Spinal cord (tissue), 10 donors: Measurements from ENCODE around the gene CGB8. TPM values are rescaled to one million over a fixed set of nuclear protein-coding genes. Genes with fewer than 3 reads are reported as not detected.
"Not testable (repeated sequence)": the region's sequence is repeated elsewhere in the genome, so short reads cannot be mapped to it uniquely, and the experiment has no call there.

Source experiments
- DNase-seq, 6 donors: peaks; one replicate each; pipeline versions ENCODE4 v3.0.0 to v3.0.0-alpha.2; 2013 to 2015; ENCODE audit warnings: low spot score in 6 of 6, low read depth in 4 of 6
- H3K27ac ChIP-seq: one replicate; pipeline ENCODE4 v1.5.1; 2013; ENCODE audit warnings: low read depth, low read length, control low read depth
- H3K27me3 ChIP-seq: one replicate; pipeline ENCODE4 v1.6.1; 2013; ENCODE audit warnings: low read length; ENCODE audit not compliant: control insufficient read depth, insufficient read depth
- H3K36me3 ChIP-seq: one replicate; pipeline ENCODE4 v1.6.1; 2013; ENCODE audit warnings: low read length; ENCODE audit not compliant: control insufficient read depth, insufficient read depth
- H3K4me1 ChIP-seq: one replicate; pipeline ENCODE4 v1.6.1; 2013; ENCODE audit warnings: low read length; ENCODE audit not compliant: control insufficient read depth, insufficient read depth
- H3K4me3 ChIP-seq: one replicate; pipeline ENCODE4 v1.5.1; 2013; ENCODE audit warnings: low read depth, low read length, control low read depth
- H3K9me3 ChIP-seq: one replicate; pipeline ENCODE4 v1.6.1; 2013; ENCODE audit warnings: low read length; ENCODE audit not compliant: control insufficient read depth, insufficient read depth
- WGBS: methylation state at CpG from one replicate; pipeline ENCODE4 v1.1.5; 2013; ENCODE audit warnings: missing lambda C conversion rate; ENCODE audit not compliant: insufficient coverage; 5-methylcytosine and 5-hydroxymethylcytosine counted together
- long read RNA-seq, 4 donors: transcript quantifications; one replicate each; lab custom pipeline, GENCODE V29; 2026
- polyA plus RNA-seq, 2 donors: library from polyadenylated mRNA; unstranded; fragments of 120-200 nt; gene quantifications; one replicate each; pipeline ENCODE4 v1.2.1, GENCODE V29; 2013; ENCODE audit not compliant: insufficient read length in 2 of 2
- total RNA-seq, 2 donors: library from RNA; depleted of rRNA in 1 of 2; stranded (reverse); fragments of 120-200 nt in 1 of 2; fragments of >200 nt in 1 of 2; gene quantifications; one replicate each; pipeline versions ENCODE4 v1.2.3 to v1.2.4, GENCODE V29; 2013 to 2014
- donor health status: healthy.

CGB8 gene
- total RNA-seq (under 1 TPM in 1 of 2 donors, not detected in 1; 0.72 TPM), polyA plus RNA-seq (not detected)
- long read RNA-seq, donor 1, result 0 reads
- long read RNA-seq, donor 2, result 0 reads
- long read RNA-seq, donor 3, result 0 reads
- long read RNA-seq, donor 4, result 0 reads

DNA sequence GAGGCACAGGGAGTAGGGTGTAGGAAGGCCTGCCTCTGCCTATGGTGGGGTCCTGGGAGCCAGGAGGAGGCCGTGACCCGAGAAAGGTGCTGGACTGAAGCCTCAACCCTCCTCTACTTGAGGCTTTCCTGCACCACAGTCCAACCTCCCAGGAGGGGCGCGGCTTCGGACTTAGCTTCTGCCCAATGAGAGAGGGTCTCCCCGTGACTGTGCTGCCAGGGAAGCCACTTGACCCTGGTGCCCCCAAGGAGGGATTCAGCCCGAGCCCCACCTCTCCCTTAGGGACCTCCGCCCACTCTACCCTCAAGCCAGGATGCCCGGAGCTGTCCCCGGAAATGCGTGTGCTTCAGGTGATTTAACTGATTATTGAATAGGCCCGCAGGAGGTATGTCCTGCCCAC, at the start of gene CGB8:
CGB8 (minus strand) TSS at position 101 of the 400 bp plus-strand sequence. CDS start 372 bp downstream, outside the sequence.
- not testable (repeated sequence) for H3K9me3 ChIP-seq, H3K27me3 ChIP-seq, H3K36me3 ChIP-seq, H3K4me3 ChIP-seq, DNase-seq, H3K4me1 ChIP-seq, H3K27ac ChIP-seq
- 68% methylated on average over 2 of the region's 12 CpGs for WGBS

DNA sequence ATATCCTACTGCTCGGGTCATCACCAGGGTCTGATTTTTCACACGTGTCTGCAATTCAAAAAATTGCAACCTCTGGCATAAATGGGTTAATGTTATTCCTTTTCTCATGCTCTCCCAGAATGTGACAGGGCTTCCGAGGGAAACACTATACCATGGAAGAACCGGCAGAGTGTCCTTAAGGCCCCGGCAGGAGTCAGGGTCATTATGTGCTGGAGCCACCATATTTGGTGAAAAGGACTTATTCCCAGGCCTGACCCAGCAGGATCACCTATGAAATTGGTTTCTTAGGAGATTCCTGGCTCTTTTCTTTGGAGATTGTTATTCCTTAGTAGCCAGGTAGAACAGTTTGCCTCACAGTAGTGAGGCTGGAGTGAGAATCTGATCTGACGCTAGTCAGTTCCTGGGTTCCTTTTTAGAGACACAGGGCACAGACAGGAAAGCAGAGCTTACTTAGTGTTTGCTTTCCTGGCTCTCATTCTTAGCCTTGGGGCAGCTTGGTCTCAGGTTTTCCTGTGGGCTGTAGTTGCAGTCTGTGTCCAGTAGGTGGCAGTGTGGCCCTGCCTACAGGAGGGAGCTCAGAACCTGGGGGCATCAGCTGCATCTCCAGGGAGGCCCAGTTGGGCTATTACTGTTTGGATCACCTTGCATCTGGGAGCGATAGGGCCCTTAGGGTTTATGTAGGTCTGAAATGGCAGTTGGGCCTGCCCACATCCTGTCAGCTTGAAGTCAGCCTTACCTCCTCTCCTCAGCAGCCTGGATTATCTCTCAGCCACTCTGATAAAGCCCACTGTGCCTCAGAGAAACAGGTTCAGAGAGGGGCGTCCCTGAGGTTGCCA, 48.8 kb upstream of the CGB8 start:
- DNase-seq, result peak in 5 of 6 donors; percentile 36 to 88 (median 59)
- Histone ChIP-seq H3K36me3 (peaks cover 93% of the 10 kb centered on the region), H3K4me1 (peaks cover 4% of the 10 kb centered on the region), H3K27me3 (no peaks in the 10 kb centered on the region), H3K4me3 (no peak overlapping the region), H3K9me3 (no peaks in the 10 kb centered on the region), H3K27ac (no peak overlapping the region)
- WGBS, result 60% methylated on average over 5 of the region's 8 CpGs

DNA sequence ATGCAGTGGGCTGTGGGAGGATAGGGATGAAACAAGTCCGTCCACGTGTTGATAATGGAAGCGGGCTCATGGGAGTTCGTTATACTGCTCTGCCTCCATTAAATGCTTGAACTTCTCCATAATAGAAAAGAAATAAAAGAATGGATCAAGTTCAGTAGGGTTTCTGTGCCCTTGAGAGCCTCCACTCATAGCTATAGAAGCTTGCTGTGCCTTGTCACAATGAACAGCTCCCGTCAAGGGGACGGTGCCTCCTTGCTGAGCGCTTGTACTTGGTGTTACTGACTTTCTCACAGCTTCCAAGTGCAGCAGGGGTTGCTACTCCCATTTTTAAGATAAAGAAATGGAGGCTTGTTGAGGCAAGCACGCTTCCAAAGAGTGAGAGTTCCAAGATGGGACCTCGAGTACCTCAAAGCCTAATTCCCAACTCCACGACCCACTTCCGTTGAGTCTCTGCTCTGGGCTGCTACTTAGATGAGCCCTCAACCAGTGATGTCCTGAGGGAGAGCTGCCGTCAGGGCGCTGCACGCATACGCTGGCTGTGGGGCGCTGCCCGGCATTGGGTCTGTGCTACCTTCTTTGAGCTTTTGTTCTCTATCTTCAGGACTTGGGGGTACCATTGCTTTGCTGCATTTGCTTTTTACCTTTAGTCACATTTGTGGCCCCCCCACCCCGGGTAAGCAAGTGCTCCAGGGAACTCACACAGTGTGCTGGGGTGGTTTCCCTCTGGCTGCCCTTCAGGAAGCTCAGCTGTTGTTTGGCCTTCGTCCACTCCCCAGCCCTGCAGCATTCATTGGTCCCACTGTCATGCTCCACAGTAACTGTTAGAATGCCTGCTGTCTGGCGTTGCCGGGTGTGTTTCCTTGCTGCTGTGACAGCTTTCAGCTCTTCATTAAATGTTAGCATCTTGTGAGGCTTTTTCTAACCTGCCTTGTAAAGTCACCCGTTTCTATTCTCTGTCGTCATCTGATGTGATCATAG, 45.9 kb upstream of the CGB8 start:
- no peak for DNase-seq
- Histone ChIP-seq H3K4me3 (no peak overlapping the region), H3K27me3 (no peaks in the 10 kb centered on the region), H3K27ac (no peak overlapping the region), H3K9me3 (no peaks in the 10 kb centered on the region), H3K36me3 (peaks cover 93% of the 10 kb centered on the region), H3K4me1 (peaks cover 4% of the 10 kb centered on the region)
- WGBS, result 81% methylated on average over 12 of the region's 23 CpGs

DNA sequence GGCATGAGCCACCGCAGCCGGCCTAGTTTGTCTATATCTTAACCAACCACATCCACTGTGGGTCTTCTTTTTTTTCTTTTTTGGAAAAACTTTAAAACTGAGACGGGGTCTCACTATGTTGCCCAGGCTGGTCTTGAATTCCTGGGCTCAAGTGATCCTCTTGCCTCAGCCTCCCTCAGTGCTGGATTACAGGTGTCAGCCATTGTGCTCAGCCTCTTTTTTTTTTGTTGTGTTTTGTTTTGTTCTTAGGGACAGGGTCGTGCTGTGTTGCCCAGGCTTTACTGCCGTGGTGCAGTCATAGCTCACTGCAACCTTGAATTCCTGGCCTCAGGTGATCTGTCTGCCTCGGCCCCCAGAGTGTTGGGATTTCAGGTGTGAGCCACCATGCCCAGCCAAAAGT, 43.8 kb upstream of the CGB8 start:
- H3K36me3 ChIP-seq, result peaks cover 86% of the 10 kb centered on the region

DNA sequence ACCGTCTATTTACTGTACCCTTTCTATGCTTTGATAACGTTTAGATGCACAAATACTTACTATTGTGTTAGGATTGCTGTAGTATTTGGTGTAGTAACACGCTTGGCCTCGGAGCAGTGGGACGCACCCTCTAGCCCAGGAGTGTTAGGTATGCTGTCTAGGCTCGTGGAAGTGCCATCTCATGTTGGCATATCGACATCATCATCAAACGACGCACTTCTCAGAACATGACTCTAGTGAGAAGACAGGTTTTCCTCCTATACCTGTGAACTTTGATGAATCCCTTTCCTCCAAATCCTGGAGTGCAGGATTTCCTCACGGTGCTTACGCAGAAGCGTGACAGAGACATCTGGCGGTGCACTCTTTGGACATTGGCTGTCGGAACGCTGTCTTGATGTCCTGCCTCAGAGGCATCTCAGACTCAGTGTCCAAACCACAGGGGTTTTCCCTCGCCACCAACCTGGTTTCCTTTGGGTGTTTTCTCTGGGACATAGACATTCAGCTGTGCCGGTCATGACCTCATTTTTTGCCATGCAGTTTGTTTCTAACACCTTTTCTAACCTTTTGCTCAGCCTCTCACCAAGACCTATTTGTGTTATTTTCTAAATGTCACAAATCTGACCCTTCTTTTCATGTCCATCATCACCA, 42.6 kb upstream of the CGB8 start:
- 96% methylated on average over 14 of the region's 17 CpGs for WGBS
- Histone ChIP-seq H3K4me3 (no peak overlapping the region), H3K4me1 (peaks cover 9% of the 10 kb centered on the region), H3K27ac (no peak overlapping the region), H3K27me3 (no peaks in the 10 kb centered on the region), H3K36me3 (peaks cover 84% of the 10 kb centered on the region), H3K9me3 (no peaks in the 10 kb centered on the region)
- DNase-seq, result no peak

More for the DNA sequence above, 43.8 kb upstream of the CGB8 start:
- Histone ChIP-seq H3K9me3 (no peaks in the 10 kb centered on the region), H3K4me3 (no peak overlapping the region), H3K27me3 (no peaks in the 10 kb centered on the region), H3K27ac (no peak overlapping the region), H3K4me1 (peaks cover 4% of the 10 kb centered on the region)
- DNase-seq, result no peak
- WGBS, result 100% methylated on average over 4 of the region's 6 CpGs

DNA sequence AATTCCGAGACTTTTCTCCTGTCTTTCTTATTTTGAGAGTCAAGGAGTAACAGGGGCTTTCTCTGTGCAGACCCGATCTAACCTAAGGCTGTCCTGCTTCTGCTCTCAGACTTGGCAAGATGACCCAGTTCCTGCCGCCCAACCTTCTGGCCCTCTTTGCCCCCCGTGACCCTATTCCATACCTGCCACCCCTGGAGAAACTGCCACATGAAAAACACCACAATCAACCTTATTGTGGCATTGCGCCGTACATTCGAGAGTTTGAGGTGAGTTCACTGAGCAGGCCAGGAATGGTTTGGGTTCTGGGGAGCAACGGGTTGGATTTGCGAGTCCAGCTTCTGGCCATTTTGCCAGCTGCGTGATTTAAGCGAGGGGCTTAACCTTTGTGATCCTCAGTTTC, 37.4 kb upstream of the CGB8 start:
- Histone ChIP-seq H3K4me1 (peaks cover 19% of the 10 kb centered on the region), H3K9me3 (no peaks in the 10 kb centered on the region), H3K4me3 (peak overlapping the region; percentile 95), H3K36me3 (peaks cover 38% of the 10 kb centered on the region), H3K27me3 (no peaks in the 10 kb centered on the region), H3K27ac (no peak overlapping the region)
- DNase-seq, result no peak
- WGBS, result 68% methylated on average over 9 of the region's 11 CpGs

DNA sequence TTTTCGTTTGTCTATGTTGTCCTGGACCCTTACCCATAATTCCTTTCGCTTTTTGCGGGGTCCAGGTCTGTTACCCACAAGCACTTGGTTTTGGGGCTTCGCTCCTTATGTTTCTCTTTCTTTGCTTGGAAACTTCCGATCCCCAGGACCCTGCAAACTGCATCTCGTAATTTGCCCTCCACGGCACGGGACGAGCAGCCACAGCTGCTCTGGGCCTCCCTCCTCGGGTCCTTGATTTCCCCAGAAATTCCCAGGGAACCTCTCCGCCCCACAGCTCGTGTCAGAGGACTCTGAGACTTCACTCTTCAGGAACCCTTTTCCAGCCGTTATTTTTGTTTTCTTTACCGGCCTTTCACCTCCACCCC, 36.9 kb upstream of the CGB8 start:
- Histone ChIP-seq H3K27ac (peak overlapping the region; percentile 88), H3K4me1 (peaks cover 19% of the 10 kb centered on the region), H3K9me3 (no peaks in the 10 kb centered on the region), H3K27me3 (no peaks in the 10 kb centered on the region), H3K4me3 (peak overlapping the region; percentile 95), H3K36me3 (peaks cover 33% of the 10 kb centered on the region)
- DNase-seq, result no peak
- WGBS, result 3% methylated on average over 14 of the region's 14 CpGs

DNA sequence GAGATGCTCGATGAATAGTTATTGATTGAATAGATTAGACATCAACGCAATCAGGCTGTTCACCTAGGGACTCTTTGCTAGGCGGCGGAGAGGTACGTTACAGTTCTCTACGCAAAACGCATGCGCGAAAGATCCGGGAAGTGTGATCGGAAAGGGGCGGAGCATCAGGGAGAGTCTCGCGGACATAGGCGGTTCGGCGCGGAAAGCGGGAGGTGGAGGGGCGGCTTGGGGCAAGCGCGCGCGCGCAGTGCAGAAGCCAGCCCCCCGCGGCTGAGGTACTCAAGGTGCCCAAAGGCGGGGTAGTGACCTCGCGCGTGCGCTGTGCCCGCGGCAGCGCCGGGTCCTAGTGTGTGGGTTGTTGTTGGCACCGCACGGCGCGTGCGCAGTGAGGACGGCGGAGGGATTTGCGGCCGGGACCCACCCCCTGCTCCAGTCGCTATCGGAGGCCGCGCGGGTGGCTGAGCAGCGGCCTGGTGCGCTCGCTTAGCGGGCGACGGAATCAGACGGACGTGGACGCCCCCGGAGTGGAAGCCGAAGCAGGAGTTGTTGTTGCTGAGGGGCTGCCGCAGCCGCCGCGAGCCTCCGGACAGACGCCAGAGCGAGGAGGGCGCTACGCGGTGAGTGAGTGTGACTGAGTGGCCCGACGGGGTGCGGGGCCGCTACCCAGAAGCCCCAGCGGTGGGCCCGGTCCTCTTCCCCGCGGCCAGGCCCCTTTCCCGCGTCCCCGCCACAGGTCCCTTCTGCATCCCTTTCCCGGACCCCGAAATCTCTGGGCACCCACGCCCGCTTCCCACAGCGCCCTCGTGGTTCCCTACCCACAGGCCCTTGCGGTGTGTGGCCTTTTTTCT, 36.3 kb upstream of the CGB8 start, which contains the start of gene SNRNP70:
SNRNP70 (plus strand) TSS at position 432 of the 848 bp plus-strand sequence. CDS start 964 bp downstream, outside the sequence.
- Histone ChIP-seq H3K36me3 (peaks cover 27% of the 10 kb centered on the region), H3K9me3 (no peaks in the 10 kb centered on the region), H3K27ac (peak within 1 kb of the TSS; percentile 88), H3K4me1 (peaks cover 19% of the 10 kb centered on the region), H3K4me3 (peak within 1 kb of the TSS; percentile 95), H3K27me3 (no peaks in the 10 kb centered on the region)
- peak; percentile 98 to 100 (median 99) for DNase-seq
- WGBS, result 0% methylated on average over 89 of the region's 89 CpGs
